Endodermal cell (in vitro differentiated cells): ENCODE data around the gene SPEN. TPM values are rescaled to one million over a fixed set of nuclear protein-coding genes. Genes with fewer than 3 reads are reported as not detected.

Experiments
- DNase-seq: peaks from one replicate; pipeline ENCODE4 v3.0.0-alpha.2; 2017
- H3K27ac ChIP-seq: 2 replicates; pipeline ENCODE4 v1.5.1; 2013; ENCODE audit warnings: mild to moderate bottlenecking, low read depth, low read length, moderate library complexity
- H3K27me3 ChIP-seq: 2 replicates; pipeline ENCODE4 v1.6.1; 2013; ENCODE audit warnings: mild to moderate bottlenecking, low read length, moderate library complexity; ENCODE audit not compliant: insufficient read depth, control insufficient read depth, poor library complexity, severe bottlenecking
- H3K36me3 ChIP-seq: 2 replicates; pipeline ENCODE4 v1.7.0; 2013; ENCODE audit warnings: mild to moderate bottlenecking, low read length, moderate library complexity; ENCODE audit not compliant: control insufficient read depth, insufficient read depth
- H3K4me1 ChIP-seq: one replicate; pipeline ENCODE4 v1.7.0; 2013; ENCODE audit warnings: low read length; ENCODE audit not compliant: control insufficient read depth, insufficient read depth
- H3K4me3 ChIP-seq: 2 replicates; pipeline ENCODE4 v1.5.1; 2013; ENCODE audit warnings: mild to moderate bottlenecking, low read length, moderate library complexity
- H3K9ac ChIP-seq: 2 replicates; pipeline ENCODE4 v1.6.1; 2013; ENCODE audit warnings: mild to moderate bottlenecking, low read length, moderate library complexity; ENCODE audit not compliant: poor library complexity, severe bottlenecking; ENCODE audit errors: extremely low read depth
- H3K9me3 ChIP-seq: 2 replicates; pipeline ENCODE4 v1.6.1; 2013; ENCODE audit warnings: mild to moderate bottlenecking, low read length, moderate library complexity; ENCODE audit not compliant: control insufficient read depth
- H3K27ac Mint-ChIP-seq: 2 replicates; pipeline ENCODE4 v1.8.0; 2020; ENCODE audit warnings: mixed read lengths
- H3K27me3 Mint-ChIP-seq: 2 replicates; pipeline ENCODE4 v1.8.0; 2021; ENCODE audit warnings: mild to moderate bottlenecking, mixed read lengths; ENCODE audit not compliant: insufficient read depth
- H3K36me3 Mint-ChIP-seq: 2 replicates; pipeline ENCODE4 v1.8.0; 2020; ENCODE audit warnings: low read depth, mixed read lengths
- H3K4me1 Mint-ChIP-seq: 2 replicates; pipeline ENCODE4 v1.8.0; 2020; ENCODE audit warnings: mixed read lengths
- H3K4me3 Mint-ChIP-seq: 2 replicates; pipeline ENCODE4 v1.8.0; 2020; ENCODE audit warnings: mild to moderate bottlenecking, moderate library complexity, mixed read lengths
- H3K9me3 Mint-ChIP-seq: 2 replicates; pipeline ENCODE4 v1.8.0; 2020; ENCODE audit warnings: mild to moderate bottlenecking, mixed read lengths
- WGBS, 2 experiments: methylation state at CpG; one replicate each; pipeline versions ENCODE4 v1.1.5 to v1.1.7; 2013; ENCODE audit warnings: missing lambda C conversion rate in 2 of 2, mixed read lengths in 1 of 2; ENCODE audit not compliant: insufficient coverage in 1 of 2, insufficient read length in 1 of 2; 5-methylcytosine and 5-hydroxymethylcytosine counted together
- total RNA-seq, 2 donors: library from RNA; stranded (reverse); fragmentation: NEBNext Ultra II Directional in 1 of 2; extraction: Animal tissue kit (Norgen Biotek cat#: 25700) in 1 of 2; gene quantifications; 2 replicates in 1 of 2; 3 replicates in 1 of 2; pipeline ENCODE4 v1.2.1, GENCODE V29; 2021
- TF ChIP-seq, protein P1 (sequence below): fragments of 200-600 bp; sonication (generic); conservative IDR thresholded peaks from 2 replicates; pipeline ENCODE4 v1.5.0; 2021; ENCODE audit warnings: antibody characterized with exemption, mild to moderate bottlenecking

Gene SPEN
- total RNA-seq, 2 donors from 2014 or later: 61.5 to 71.9 TPM

DNA sequence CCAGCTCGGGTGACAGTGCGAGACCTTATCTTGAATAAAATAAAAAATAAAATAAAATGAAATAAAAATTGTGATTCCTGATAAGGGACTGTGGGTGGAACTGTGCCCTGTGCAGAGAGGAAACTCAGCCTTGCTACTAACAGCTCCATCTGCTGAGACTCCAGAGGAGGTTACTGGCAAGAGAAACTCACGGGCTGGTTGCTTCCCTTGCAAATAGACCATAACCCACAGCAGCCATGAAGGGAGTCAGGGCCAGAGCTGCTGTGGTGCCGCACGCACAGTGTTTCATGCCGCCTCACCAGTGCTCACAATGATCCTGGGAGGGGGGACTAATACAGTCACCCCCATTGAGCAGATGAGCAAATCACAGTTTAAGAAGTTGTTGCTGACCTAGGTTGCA, 114.7 kb downstream of the SPEN start:
- Histone ChIP-seq H3K27me3 (no peaks in the 10 kb centered on the region), H3K9ac (no peak overlapping the region), H3K36me3 (peaks cover 3% of the 10 kb centered on the region), H3K27ac (no peak overlapping the region), H3K9me3 (no peaks in the 10 kb centered on the region), H3K4me1 (no peaks in the 10 kb centered on the region), H3K4me3 (no peak overlapping the region)
- Mint-ChIP-seq H3K27ac (no peak overlapping the region), H3K27me3 (peaks cover 3% of the 10 kb centered on the region), H3K9me3 (no peaks in the 10 kb centered on the region), H3K4me1 (peaks cover 43% of the 10 kb centered on the region), H3K4me3 (no peak overlapping the region), H3K36me3 (peaks cover 20% of the 10 kb centered on the region)
- TF ChIP-seq, protein P1, sequence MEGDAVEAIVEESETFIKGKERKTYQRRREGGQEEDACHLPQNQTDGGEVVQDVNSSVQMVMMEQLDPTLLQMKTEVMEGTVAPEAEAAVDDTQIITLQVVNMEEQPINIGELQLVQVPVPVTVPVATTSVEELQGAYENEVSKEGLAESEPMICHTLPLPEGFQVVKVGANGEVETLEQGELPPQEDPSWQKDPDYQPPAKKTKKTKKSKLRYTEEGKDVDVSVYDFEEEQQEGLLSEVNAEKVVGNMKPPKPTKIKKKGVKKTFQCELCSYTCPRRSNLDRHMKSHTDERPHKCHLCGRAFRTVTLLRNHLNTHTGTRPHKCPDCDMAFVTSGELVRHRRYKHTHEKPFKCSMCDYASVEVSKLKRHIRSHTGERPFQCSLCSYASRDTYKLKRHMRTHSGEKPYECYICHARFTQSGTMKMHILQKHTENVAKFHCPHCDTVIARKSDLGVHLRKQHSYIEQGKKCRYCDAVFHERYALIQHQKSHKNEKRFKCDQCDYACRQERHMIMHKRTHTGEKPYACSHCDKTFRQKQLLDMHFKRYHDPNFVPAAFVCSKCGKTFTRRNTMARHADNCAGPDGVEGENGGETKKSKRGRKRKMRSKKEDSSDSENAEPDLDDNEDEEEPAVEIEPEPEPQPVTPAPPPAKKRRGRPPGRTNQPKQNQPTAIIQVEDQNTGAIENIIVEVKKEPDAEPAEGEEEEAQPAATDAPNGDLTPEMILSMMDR: peak; percentile 30
- 93 to 100% methylated on average over 3 to 6 of the region's 6 CpGs for WGBS, 2 experiments
- DNase-seq: no peak

DNA sequence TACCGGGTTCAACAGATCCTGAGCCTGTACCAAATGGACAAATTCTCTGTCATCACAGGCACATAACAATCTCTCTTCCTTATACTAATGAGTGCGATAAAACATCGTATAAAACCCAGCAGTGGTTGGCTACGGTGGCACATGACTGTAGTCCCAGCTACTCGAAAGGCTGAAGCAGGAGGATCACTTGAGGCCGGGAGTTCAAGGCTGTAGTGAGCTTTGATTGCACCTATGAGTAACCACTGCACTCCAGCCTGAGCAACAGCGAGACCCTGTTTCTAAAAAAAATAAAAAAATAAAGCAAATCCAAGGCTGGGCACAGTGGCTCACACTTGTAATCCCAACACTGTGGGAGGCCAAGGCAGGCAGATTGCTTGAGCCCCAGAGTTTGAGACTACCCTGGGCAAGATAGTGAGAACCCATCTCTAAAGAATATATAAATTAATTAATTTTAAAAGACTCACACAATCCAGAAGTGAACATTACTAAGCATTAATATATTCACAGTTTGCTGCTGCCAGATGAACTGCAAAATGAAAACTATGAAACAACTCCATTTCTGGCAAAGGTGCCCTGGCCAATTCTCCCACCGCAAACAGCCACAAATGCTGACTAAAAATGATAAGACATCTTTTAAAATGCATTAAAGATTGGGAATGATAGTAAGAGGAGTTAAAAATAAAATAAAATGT, 115.3 kb downstream of the SPEN start:
- no peaks in the 10 kb centered on the region for H3K27me3 ChIP-seq
- H3K9ac ChIP-seq: no peak overlapping the region
- H3K4me3 ChIP-seq: no peak overlapping the region
- no peaks in the 10 kb centered on the region for H3K4me1 ChIP-seq
- H3K27me3 Mint-ChIP-seq: peaks cover 3% of the 10 kb centered on the region
- H3K36me3 ChIP-seq: peaks cover 9% of the 10 kb centered on the region
- WGBS, 2 experiments: 91 to 96% methylated on average over 7 to 8 of the region's 8 CpGs
- DNase-seq: no peak
- TF ChIP-seq, protein P1: no peak
- H3K9me3 ChIP-seq: no peaks in the 10 kb centered on the region
- peaks cover 24% of the 10 kb centered on the region for H3K36me3 Mint-ChIP-seq
- H3K4me3 Mint-ChIP-seq: no peak overlapping the region
- peaks cover 38% of the 10 kb centered on the region for H3K4me1 Mint-ChIP-seq
- H3K9me3 Mint-ChIP-seq: no peaks in the 10 kb centered on the region
- H3K27ac ChIP-seq: no peak overlapping the region
- H3K27ac Mint-ChIP-seq: no peak overlapping the region

DNA sequence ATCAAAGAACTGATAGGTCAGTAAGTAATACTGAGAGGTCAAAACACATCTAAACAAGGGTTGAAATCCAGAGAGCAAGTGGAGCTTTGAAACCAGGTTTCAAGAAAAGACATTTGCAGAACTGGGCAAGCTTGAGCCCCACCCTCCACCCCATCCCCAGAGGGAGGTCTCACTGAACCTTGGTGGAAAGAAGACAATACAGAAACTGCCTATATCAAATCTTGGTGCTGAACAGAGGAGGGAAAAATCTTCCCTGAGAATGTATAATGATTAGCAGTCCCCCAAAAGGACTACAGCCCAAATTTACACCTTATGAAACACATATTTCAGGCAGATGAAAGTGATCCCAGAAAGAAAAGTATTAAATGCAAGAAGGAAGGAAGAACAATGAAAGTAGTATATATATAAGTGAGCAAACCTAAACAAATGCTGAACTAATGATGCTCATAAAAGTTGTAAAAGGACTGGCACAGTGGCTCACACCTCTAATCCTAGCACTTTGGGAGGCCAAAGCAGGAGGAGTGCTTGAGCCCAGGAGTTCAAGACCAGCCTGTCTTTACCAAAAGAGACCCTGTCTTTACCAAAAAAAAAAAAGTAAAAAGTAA, 116.0 kb downstream of the SPEN start:
- H3K36me3 Mint-ChIP-seq: peaks cover 31% of the 10 kb centered on the region
- H3K4me3 Mint-ChIP-seq: no peak overlapping the region
- TF ChIP-seq, protein P1: no peak
- Histone ChIP-seq H3K36me3 (peaks cover 14% of the 10 kb centered on the region), H3K9ac (no peak overlapping the region), H3K9me3 (peaks cover 2% of the 10 kb centered on the region), H3K27me3 (no peaks in the 10 kb centered on the region), H3K27ac (no peak overlapping the region), H3K4me3 (no peak overlapping the region), H3K4me1 (no peaks in the 10 kb centered on the region)
- peaks cover 3% of the 10 kb centered on the region for H3K9me3 Mint-ChIP-seq
- H3K27me3 Mint-ChIP-seq: peaks cover 3% of the 10 kb centered on the region
- H3K4me1 Mint-ChIP-seq: peaks cover 32% of the 10 kb centered on the region
- H3K27ac Mint-ChIP-seq: no peak overlapping the region
- DNase-seq: no peak
